Measurements from ENCODE around the gene SEMA3E.
"Not testable (repeated sequence)": the region's sequence is repeated elsewhere in the genome, so short reads cannot be mapped to it uniquely, and the experiment has no call there.

The SEMA3E gene

GRCh38 chr7:83648464-83649241 is at the start of gene SEMA3E:
Gene SEMA3E (minus strand): TSS chr7:83649139.
- DNase-seq, result peak; percentile 44

DNA sequence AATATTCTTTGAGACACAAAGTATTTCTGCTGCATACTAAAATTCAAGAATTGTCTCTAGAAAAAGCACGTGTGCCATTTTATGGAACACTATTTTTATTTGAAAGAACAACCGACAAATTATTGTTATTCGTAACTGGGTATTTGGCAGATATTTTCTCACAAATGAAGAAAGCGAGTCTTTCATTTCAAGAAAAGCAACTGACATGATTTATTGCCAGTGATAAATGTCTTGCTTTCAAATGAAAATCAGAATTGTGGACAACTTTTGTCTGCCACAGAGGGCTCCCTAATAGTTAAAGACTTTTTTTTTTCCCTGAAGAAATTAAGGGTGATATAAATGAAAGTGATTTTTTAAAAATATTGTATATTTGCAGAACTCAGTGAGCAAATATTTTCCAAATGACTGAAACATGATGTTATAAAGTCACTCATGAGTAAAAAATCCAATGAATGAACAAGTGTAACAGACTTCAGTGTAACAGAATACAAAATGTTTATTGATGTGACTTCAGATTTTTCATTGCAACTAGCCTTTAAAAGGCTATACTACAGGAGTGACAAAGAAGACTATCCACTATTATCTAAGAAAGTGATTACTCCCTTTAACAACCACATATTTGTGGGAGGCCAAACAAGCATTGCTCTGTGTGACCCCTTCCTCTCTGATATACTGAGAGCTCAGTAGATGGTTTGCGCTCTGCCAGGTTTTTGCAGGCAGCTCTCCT is 49.0 kb upstream of the SEMA3E start:
- no peak for DNase-seq

GRCh38 chr7:83696101-83696500 is 47.2 kb upstream of the SEMA3E start:
- no peak for DNase-seq

- DNase-seq, result no peak
Measured at GRCh38 chr7:83695128-83695960, 46.4 kb upstream of the SEMA3E start.

DNA sequence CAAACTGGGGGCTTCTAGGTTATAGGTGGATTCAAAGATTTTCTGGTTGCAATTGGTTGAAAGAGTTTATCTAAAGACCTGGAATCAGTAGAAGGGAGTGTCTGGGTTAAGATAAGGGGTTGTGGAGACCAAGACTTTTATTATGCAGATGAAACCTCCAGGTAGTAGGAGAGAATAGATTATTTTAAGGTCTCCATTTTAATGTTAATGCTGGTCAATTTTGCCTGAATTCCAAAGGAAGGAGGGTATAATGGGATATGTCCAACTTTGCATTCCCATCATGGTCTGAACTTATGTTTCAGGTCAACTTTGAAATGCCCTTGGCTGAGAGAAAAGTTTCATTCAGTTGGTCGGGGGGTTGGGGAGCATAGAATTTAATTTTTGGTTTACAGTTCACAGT is 44.3 kb upstream of the SEMA3E start:
- DNase-seq, result no peak

DNA sequence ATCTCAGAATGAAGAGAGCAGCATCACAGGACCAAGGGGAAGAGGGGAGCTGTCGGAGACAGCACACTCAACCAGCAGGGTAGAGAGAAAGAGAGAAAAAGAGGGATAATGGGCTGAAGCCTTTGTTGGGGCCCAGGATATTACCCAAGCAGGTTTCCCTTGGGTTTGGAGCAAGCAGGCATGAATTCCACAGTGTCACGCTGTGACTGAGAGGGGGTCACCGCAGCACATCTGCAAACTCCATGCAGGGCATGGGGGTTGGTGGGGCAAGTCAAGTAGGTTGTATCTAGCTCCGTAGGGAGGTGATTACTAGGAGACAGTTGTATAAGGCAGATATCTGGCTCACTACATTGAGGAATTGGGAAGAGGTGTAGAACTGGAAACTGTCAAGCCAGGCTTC is 42.2 kb upstream of the SEMA3E start:
- DNase-seq, result no peak

DNA sequence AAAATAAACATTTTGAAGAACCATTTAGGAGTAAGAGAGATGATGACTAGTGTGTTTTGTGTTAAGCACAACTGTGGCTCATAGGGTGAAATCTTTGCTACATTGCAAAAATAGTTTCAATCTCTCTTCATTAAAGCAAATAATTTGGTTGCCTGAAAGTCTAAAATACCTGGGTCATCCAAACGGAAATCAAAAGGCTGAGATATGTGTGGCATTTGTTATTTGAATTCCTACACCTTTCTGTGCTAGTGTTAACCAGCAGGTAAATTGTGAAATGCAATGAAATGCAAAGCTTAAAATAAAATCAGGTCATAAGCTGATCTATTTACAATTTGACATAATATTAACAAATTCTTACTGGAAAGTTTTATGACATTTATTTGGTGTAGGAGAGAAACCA is 40.9 kb upstream of the SEMA3E start:
- DNase-seq, result no peak

- DNase-seq, result no peak
Measured at GRCh38 chr7:83686416-83686815, 37.5 kb upstream of the SEMA3E start.

- DNase-seq, result no peak
Measured at GRCh38 chr7:83684928-83685327, 36.0 kb upstream of the SEMA3E start.

DNA sequence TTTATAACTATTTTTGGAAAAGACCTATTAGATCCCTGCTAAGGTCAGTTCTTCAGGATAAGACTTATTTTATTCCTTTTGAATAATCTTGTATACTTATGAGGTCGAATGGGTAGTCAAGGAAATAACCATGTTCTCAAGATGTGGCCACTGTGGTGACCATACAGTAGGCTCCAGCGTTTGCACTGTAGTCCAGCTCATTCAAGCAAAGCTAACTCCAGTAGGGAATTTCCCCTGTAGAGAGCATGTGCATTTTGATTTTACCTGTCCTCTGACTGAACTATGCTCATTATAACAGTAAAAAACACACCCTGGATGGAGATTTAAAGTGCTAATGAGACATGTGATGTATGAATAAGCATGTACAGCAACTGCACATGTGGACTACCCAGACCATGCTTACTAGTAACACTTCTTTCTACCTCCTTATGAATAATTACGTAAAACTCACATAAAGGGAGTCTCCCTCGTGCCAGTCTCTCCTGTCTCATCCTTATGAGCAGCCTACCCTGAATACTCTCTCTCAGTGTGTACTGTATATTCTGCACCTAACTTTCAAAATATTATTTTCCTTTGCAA is 32.4 kb upstream of the SEMA3E start:
- no peak for DNase-seq

DNA sequence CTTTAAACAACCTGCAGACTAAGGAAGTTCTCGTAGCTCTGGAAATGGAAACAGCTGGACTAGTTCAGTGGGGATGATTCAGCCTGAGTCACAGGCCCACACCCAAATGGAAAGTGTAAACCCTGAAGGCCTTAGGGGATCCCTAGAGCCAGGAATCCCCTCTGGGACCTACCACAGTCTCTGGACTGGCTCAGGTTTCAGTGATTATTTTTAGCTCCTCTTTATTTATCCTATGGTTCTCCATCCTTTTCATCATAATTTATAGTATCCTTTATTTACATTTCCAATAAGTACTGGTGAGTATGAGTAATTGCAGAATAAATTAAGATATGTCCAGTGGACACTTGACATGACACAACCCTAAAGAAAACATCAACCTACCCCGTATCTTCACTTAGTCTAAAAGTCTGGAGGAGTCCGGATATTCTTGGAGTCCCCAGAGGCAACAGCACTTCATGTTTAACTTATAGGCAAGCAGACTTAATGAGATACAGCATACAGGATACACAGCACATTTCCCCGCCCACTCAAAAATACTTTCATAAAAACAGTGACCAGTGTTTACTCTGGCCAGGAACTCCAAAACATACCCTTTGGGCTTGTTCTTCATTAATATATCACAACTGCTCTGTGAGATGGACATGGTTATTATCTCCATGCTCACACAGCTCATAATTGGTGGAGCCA is 28.4 kb upstream of the SEMA3E start:
- DNase-seq, result peak; percentile 41

GRCh38 chr7:83673291-83673690 is 24.4 kb upstream of the SEMA3E start:
- DNase-seq, result not testable (repeated sequence)

DNA sequence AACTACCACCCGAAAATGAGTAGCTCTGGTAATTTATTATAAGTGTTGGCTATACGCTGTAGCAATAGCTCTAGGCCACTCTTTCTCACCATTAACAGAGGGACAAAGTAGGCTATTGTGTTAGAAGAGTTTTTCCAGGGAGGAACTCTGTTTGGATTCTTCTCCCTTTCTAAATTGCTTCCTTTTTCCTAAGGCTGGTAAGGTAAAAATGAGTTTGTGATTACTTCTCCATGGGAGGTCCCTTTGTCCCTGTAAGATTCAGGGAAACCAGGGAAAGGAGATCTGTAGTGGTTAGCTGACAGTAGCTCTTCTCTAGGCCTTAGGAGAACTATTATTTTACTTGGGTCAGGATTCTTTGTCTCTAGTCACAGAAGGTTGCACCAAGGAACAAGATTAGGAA is 23.2 kb upstream of the SEMA3E start:
- no peak for DNase-seq

DNA sequence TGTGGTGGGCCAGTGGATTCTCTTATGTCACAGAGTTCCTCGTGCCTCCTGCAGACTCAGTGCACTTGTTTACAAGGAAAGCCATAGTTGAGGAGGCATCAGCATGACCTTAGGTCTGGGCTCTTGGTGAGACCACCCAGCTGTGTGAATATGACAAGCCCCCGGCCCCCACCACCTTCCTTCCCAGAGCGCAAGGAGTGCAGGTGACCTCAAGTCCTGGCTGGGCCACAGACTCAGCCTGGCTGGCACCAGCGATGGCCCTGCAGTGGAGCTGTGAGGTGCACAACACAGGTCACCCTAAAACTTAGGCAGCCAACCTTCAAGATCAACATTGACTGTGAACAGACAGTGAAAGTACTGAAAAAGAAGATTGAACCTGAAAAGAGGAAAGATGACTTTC is 14.2 kb upstream of the SEMA3E start:
- DNase-seq, result no peak

- no peak for DNase-seq
Measured at GRCh38 chr7:83658126-83658525, 9.2 kb upstream of the SEMA3E start.

DNA sequence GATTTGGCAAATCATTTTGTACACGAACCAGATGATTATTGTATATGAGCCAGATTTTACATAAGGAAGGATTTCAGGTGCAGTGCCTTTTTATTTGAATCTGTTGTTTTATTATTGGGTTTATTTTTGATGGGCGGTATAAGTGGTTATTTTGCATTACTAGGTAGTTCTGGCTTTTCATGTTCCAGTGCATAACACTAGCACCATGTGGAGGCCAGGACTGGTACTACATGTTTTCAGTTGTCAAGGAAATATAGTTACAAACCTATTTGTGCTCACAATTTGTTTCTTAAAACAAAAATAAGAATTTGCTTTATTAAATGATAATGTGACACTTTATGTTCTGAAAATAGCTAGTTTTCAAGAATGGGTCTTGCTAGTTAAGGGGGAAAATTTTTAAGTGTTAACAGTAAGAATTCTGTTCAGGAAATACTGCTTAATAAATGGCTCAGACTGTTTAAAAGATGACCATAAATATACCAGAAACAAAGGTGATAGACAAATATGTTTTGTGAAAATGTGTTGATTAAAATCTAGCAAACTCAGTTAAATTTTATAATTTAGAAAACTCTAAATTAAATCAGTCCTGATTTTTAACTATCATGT is 7.1 kb upstream of the SEMA3E start:
- no peak for DNase-seq

DNA sequence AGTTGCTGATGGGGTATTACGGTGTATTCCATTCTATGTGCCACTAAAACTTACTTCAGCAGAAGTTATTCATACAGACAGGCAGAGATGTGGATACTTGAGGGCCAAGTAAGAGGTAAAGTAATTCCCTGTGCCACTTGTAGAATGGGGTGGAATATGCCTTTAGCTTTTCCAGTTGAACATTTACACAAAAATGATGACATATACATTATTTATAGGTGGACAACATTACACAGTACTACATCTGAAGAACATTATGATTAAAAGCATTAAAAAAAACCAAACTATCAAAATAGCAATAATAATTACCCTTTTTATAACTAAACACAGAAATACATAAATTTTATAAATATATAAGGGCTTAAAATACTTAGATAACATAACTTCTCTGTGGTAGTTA is 3.5 kb upstream of the SEMA3E start:
- DNase-seq, result no peak

DNA sequence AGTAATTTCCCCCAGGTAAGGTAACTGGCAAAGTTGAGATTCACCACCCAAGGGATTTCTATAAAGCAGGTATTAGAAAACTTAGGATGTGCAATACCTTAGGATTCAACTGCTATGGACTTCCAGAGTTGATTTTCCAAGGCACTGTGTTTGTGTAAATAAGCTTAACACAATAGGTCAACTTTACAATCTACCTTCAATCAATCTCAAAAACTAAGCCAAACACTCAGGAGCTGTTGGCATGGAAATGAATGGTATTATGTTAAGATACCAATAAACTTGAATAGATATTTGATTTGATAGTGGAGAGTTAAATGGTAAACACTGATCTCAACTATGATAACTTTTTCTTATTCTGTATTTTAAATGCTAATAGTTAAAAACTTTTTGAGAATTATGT is 762 bp upstream of the SEMA3E start:
- DNase-seq, result no peak

GRCh38 chr7:83646027-83646426 is 2.9 kb downstream of the SEMA3E start:
- no peak for DNase-seq

DNA sequence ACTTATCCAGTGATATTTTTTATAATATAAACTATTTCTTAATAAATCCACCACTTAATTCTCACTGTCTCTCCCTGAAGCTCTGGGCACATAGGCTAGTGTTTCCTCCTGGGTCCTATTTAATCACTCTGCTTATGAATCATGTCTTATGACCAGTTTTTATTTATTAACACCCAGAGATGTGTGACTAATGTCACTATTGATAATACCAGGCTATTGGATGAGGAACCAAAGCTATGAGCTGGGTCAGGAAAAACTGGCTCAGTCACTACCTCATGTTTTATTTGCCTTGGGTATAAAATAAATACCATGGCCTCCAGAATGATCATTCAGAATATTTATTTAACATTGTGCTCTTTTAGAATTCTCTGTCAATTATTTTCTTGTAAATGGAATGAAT is 5.2 kb downstream of the SEMA3E start:
- no peak for DNase-seq

- DNase-seq, result no peak
Measured at GRCh38 chr7:83643012-83643411, 5.9 kb downstream of the SEMA3E start.

Measured in left hindlimb (tissue), 1 donor.